GM06990 (cell line): ENCODE measurements around the gene RPL34.

ENCODE experiments used
- DNase-seq: peaks from one replicate; pipeline ENCODE4 v3.0.0-alpha.2; 2011; ENCODE audit not compliant: insufficient read length; ENCODE audit errors: extremely low read depth
- H3K27me3 ChIP-seq: replicated peaks from 2 replicates; pipeline ENCODE4 v1.6.0; 2011; ENCODE audit warnings: low read length; ENCODE audit not compliant: control insufficient read depth, insufficient read depth
- H3K36me3 ChIP-seq: 2 replicates; pipeline ENCODE4 v1.5.1; 2011; ENCODE audit warnings: low read length; ENCODE audit not compliant: control insufficient read depth, insufficient read depth
- H3K4me3 ChIP-seq: replicated peaks from 2 replicates; pipeline ENCODE4 v1.5.1; 2011; ENCODE audit warnings: low read depth, mild to moderate bottlenecking, control low read depth, low read length
- TF ChIP-seq, protein P1 (sequence below): IDR thresholded peaks from 2 replicates; pipeline ENCODE4 v1.5.1; 2011; ENCODE audit warnings: low read length, control low read depth, mild to moderate bottlenecking, inconsistent platforms; ENCODE audit not compliant: insufficient read depth, poor library complexity, severe bottlenecking

The RPL34 gene

GRCh38 chr4:108624263-108625056, 4.1 kb downstream of the RPL34 start:
- TF ChIP-seq, protein P1, sequence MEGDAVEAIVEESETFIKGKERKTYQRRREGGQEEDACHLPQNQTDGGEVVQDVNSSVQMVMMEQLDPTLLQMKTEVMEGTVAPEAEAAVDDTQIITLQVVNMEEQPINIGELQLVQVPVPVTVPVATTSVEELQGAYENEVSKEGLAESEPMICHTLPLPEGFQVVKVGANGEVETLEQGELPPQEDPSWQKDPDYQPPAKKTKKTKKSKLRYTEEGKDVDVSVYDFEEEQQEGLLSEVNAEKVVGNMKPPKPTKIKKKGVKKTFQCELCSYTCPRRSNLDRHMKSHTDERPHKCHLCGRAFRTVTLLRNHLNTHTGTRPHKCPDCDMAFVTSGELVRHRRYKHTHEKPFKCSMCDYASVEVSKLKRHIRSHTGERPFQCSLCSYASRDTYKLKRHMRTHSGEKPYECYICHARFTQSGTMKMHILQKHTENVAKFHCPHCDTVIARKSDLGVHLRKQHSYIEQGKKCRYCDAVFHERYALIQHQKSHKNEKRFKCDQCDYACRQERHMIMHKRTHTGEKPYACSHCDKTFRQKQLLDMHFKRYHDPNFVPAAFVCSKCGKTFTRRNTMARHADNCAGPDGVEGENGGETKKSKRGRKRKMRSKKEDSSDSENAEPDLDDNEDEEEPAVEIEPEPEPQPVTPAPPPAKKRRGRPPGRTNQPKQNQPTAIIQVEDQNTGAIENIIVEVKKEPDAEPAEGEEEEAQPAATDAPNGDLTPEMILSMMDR, result no peak
- no peak for DNase-seq
- H3K27me3 ChIP-seq, result no peaks in the 10 kb centered on the region
- peaks cover 21% of the 10 kb centered on the region for H3K36me3 ChIP-seq
- no peak overlapping the region for H3K4me3 ChIP-seq

DNA sequence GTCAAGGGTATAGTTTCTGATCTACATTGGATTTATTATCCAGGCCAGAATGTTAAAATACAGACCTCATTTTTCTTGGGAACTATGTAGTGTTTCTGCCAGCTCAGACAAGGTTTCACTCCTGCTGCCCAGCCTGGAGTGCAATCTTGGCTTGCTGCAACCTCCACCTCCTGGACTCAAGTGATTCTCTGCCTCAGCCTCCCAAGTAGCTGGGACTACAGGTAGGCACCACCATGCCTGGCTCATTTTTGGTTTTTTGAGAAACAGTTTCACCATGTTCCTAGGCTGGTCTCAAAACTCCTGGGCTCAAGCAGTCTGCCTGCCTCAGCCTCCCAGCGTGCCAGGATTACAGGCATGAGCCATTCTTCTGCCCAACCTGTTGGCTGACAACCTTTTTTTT, 5.7 kb downstream of the RPL34 start:
- no peak overlapping the region for H3K4me3 ChIP-seq
- DNase-seq, result no peak
- H3K36me3 ChIP-seq, result peaks cover 25% of the 10 kb centered on the region
- no peaks in the 10 kb centered on the region for H3K27me3 ChIP-seq
- TF ChIP-seq, protein P1, result no peak

DNA sequence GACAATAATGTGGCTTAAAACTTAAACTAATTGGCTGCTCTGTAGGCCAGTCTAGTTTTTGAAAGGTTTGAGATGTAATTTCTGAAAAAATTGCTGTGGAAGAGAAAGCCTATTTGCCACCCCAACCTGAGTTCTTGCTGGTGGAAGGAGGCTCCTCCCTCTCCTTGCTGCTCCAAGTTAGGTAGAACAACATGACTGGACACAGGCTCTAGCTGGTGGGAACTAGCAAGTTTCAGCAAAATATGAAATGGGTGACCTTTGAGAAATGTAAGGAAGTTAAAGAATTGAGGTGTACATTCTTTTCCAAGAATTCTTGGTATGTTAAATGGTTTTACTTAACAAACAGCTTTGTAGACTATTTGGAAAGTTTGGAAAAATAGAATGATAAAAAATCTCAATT, 8.0 kb downstream of the RPL34 start:
- Histone ChIP-seq H3K4me3 (no peak overlapping the region), H3K27me3 (no peaks in the 10 kb centered on the region), H3K36me3 (peaks cover 24% of the 10 kb centered on the region)
- DNase-seq, result no peak
- TF ChIP-seq, protein P1, result no peak

- TF ChIP-seq, protein P1, result no peak
- Histone ChIP-seq H3K4me3 (no peak overlapping the region), H3K36me3 (peaks cover 7% of the 10 kb centered on the region), H3K27me3 (no peaks in the 10 kb centered on the region)
- DNase-seq, result no peak
These were observed 14.8 kb downstream of the RPL34 start for GRCh38 chr4:108635070-108635655.

- DNase-seq, result no peak
- H3K4me3 ChIP-seq, result no peak overlapping the region
- H3K27me3 ChIP-seq, result no peaks in the 10 kb centered on the region
- TF ChIP-seq, protein P1, result no peak
- peaks cover 6% of the 10 kb centered on the region for H3K36me3 ChIP-seq
These were observed 15.9 kb downstream of the RPL34 start for GRCh38 chr4:108636246-108636645.
